Measurements from ENCODE around the gene HEXA.
"Not testable (repeated sequence)": the region's sequence is repeated elsewhere in the genome, so short reads cannot be mapped to it uniquely, and the experiment has no call there.

Gene HEXA

GRCh38 chr15:72375846-72376581, at the start of gene HEXA:
HEXA (minus strand) TSS chr15:72376014; CDS start chr15:72375972, 42 bp downstream.
- no peak for TF ChIP-seq CTCF (IDR thresholded peaks at IDR 0.05; ENCODE audit: insufficient read depth, low read length, poor library complexity, severe bottlenecking)
- peak; percentile 96 for DNase-seq (ENCODE audit: extremely low read depth, insufficient read length)

GRCh38 chr15:72423256-72423655, 47.4 kb upstream of the HEXA start:
- no peak for DNase-seq (ENCODE audit: extremely low read depth, insufficient read length)
- no peaks in the 10 kb centered on the region for H3K27me3 ChIP-seq (replicated peaks; ENCODE audit: control insufficient read depth, insufficient read depth, low read length)
- H3K36me3 ChIP-seq (ENCODE audit: control insufficient read depth, insufficient read depth, low read length) = no peaks in the 10 kb centered on the region
- TF ChIP-seq CTCF (IDR thresholded peaks at IDR 0.05; ENCODE audit: insufficient read depth, low read length, poor library complexity, severe bottlenecking) = no peak
- no peak overlapping the region for H3K4me3 ChIP-seq (replicated peaks; ENCODE audit: low read depth, low read length)

More at GRCh38 chr15:72375846-72376581, at the start of gene HEXA:
- H3K27me3 ChIP-seq (replicated peaks; ENCODE audit: control insufficient read depth, insufficient read depth, low read length) = no peaks in the 10 kb centered on the region
- peak within 1 kb of the TSS; percentile 95 for H3K4me3 ChIP-seq (replicated peaks; ENCODE audit: low read depth, low read length)
- H3K36me3 ChIP-seq (ENCODE audit: control insufficient read depth, insufficient read depth, low read length) = peaks cover 3% of the 10 kb centered on the region

GRCh38 chr15:72421484-72421883, 45.7 kb upstream of the HEXA start:
- Histone ChIP-seq H3K27me3 (replicated peaks; ENCODE audit: control insufficient read depth, insufficient read depth, low read length) (no peaks in the 10 kb centered on the region), H3K36me3 (ENCODE audit: control insufficient read depth, insufficient read depth, low read length) (no peaks in the 10 kb centered on the region), H3K4me3 (replicated peaks; ENCODE audit: low read depth, low read length) (no peak overlapping the region)
- no peak for TF ChIP-seq CTCF (IDR thresholded peaks at IDR 0.05; ENCODE audit: insufficient read depth, low read length, poor library complexity, severe bottlenecking)
- no peak for DNase-seq (ENCODE audit: extremely low read depth, insufficient read length)

GRCh38 chr15:72420576-72420975, 44.8 kb upstream of the HEXA start:
- no peak overlapping the region for H3K4me3 ChIP-seq (replicated peaks; ENCODE audit: low read depth, low read length)
- TF ChIP-seq CTCF (IDR thresholded peaks at IDR 0.05; ENCODE audit: insufficient read depth, low read length, poor library complexity, severe bottlenecking) = no peak
- no peak for DNase-seq (ENCODE audit: extremely low read depth, insufficient read length)
- no peaks in the 10 kb centered on the region for H3K36me3 ChIP-seq (ENCODE audit: control insufficient read depth, insufficient read depth, low read length)
- H3K27me3 ChIP-seq (replicated peaks; ENCODE audit: control insufficient read depth, insufficient read depth, low read length) = no peaks in the 10 kb centered on the region

- not testable (repeated sequence) for H3K27me3 ChIP-seq (replicated peaks; ENCODE audit: control insufficient read depth, insufficient read depth, low read length); H3K4me3 ChIP-seq (replicated peaks; ENCODE audit: low read depth, low read length); DNase-seq (ENCODE audit: extremely low read depth, insufficient read length); H3K36me3 ChIP-seq (ENCODE audit: control insufficient read depth, insufficient read depth, low read length)
Measured at GRCh38 chr15:72419768-72420167, 44.0 kb upstream of the HEXA start.

- H3K36me3 ChIP-seq (ENCODE audit: control insufficient read depth, insufficient read depth, low read length) = no peaks in the 10 kb centered on the region
- H3K27me3 ChIP-seq (replicated peaks; ENCODE audit: control insufficient read depth, insufficient read depth, low read length) = no peaks in the 10 kb centered on the region
- no peak overlapping the region for H3K4me3 ChIP-seq (replicated peaks; ENCODE audit: low read depth, low read length)
- TF ChIP-seq CTCF (IDR thresholded peaks at IDR 0.05; ENCODE audit: insufficient read depth, low read length, poor library complexity, severe bottlenecking) = no peak
- no peak for DNase-seq (ENCODE audit: extremely low read depth, insufficient read length)
Measured at GRCh38 chr15:72415304-72415703, 39.5 kb upstream of the HEXA start.

GRCh38 chr15:72413337-72413736, 37.5 kb upstream of the HEXA start:
- not testable (repeated sequence) for H3K27me3 ChIP-seq (replicated peaks; ENCODE audit: control insufficient read depth, insufficient read depth, low read length); DNase-seq (ENCODE audit: extremely low read depth, insufficient read length); H3K4me3 ChIP-seq (replicated peaks; ENCODE audit: low read depth, low read length); H3K36me3 ChIP-seq (ENCODE audit: control insufficient read depth, insufficient read depth, low read length)

Measured in GM06990 (cell line).